GM19328 (cell line): ENCODE results near the gene TGM5.

ENCODE experiments used
- ATAC-seq: cut with Tn5 transposase; IDR thresholded peaks from one replicate; pipeline ENCODE4 v1.9.1; 2021; ENCODE audit warnings: mild to moderate bottlenecking, moderate library complexity; ENCODE audit not compliant: unreplicated experiment

TGM5 gene

GRCh38 chr15:43219929-43220928 lies 46.5 kb downstream of the TGM5 start:
- ATAC-seq, result no peak

- no peak for ATAC-seq
Observed at GRCh38 chr15:43218908-43219706, 47.6 kb downstream of the TGM5 start.

GRCh38 chr15:43215961-43216360 lies 50.8 kb downstream of the TGM5 start:
- no peak for ATAC-seq

GRCh38 chr15:43214592-43215295 lies 52.0 kb downstream of the TGM5 start:
- ATAC-seq, result no peak

- no peak for ATAC-seq
Observed at GRCh38 chr15:43214169-43214568, 52.6 kb downstream of the TGM5 start.

- ATAC-seq, result no peak
Observed at GRCh38 chr15:43213466-43213865, 53.3 kb downstream of the TGM5 start.

GRCh38 chr15:43212951-43213350 lies 53.8 kb downstream of the TGM5 start:
- ATAC-seq, result no peak

- ATAC-seq, result no peak
Observed at GRCh38 chr15:43212299-43212698, 54.4 kb downstream of the TGM5 start.

GRCh38 chr15:43211224-43211735 lies 55.4 kb downstream of the TGM5 start:
- ATAC-seq, result no peak

- ATAC-seq, result no peak
Observed at GRCh38 chr15:43210807-43211206, 55.9 kb downstream of the TGM5 start.

- no peak for ATAC-seq
Observed at GRCh38 chr15:43210172-43210745, 56.5 kb downstream of the TGM5 start.

GRCh38 chr15:43209059-43209824 lies 57.5 kb downstream of the TGM5 start:
- no peak for ATAC-seq

- ATAC-seq, result no peak
Observed at GRCh38 chr15:43208052-43209002, 58.4 kb downstream of the TGM5 start.

GRCh38 chr15:43207024-43207423 lies 59.7 kb downstream of the TGM5 start:
- no peak for ATAC-seq

GRCh38 chr15:43206054-43206453 lies 60.7 kb downstream of the TGM5 start:
- ATAC-seq, result no peak

GRCh38 chr15:43204016-43204901 lies 62.5 kb downstream of the TGM5 start:
- no peak for ATAC-seq

GRCh38 chr15:43199945-43200488 lies 66.7 kb downstream of the TGM5 start:
- ATAC-seq, result no peak
